Measurements from ENCODE around the gene ZNF407.
"Not testable (repeated sequence)": the region's sequence is repeated elsewhere in the genome, so short reads cannot be mapped to it uniquely, and the experiment has no call there.

The ZNF407 gene

GRCh38 chr18:74947875-74948274, 350.2 kb downstream of the ZNF407 start:
- Histone ChIP-seq H3K4me1 (ENCODE audit: control insufficient read depth, low read depth, low read length) (peaks cover 49% of the 10 kb centered on the region), H3K27me3 (ENCODE audit: control insufficient read depth, insufficient read depth, low read length) (no peaks in the 10 kb centered on the region), H3K27ac (ENCODE audit: low read length) (no peak overlapping the region)

GRCh38 chr18:74949611-74950010, 351.9 kb downstream of the ZNF407 start:
- H3K4me1 ChIP-seq (ENCODE audit: control insufficient read depth, low read depth, low read length): peaks cover 49% of the 10 kb centered on the region

More at GRCh38 chr18:74947875-74948274, 350.2 kb downstream of the ZNF407 start:
- Histone ChIP-seq H3K9ac (ENCODE audit: low read length) (no peak overlapping the region), H3K36me3 (ENCODE audit: control insufficient read depth, low read depth, low read length) (no peaks in the 10 kb centered on the region), H3K4me3 (ENCODE audit: low read length) (no peak overlapping the region), H3K9me3 (ENCODE audit: control insufficient read depth, low read depth, low read length) (no peaks in the 10 kb centered on the region)

DNA sequence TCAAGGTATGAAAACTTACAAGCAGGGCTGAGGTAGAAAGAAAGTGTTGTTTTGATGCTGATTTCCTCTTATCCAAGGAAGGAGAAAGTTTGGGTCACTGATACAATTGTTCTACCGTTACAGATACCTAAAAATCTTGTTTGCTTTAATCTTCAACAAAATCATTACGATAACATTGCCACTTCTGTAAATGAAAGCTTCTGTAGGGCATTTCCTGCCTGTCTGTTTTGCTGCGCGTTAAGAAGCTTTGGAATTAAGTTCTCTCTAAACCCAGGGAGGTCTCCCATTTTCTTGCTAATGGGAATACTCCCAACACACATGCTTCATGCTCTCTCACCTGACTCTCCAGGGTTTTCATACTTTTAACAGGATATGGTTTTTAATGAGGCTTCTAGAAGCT, 352.8 kb downstream of the ZNF407 start:
- Histone ChIP-seq H3K27ac (ENCODE audit: low read length) (no peak overlapping the region), H3K4me3 (ENCODE audit: low read length) (peak overlapping the region; percentile 15)

More at GRCh38 chr18:74949611-74950010, 351.9 kb downstream of the ZNF407 start:
- no peak overlapping the region for H3K4me3 ChIP-seq (ENCODE audit: low read length)
- H3K27ac ChIP-seq (ENCODE audit: low read length): no peak overlapping the region
- no peaks in the 10 kb centered on the region for H3K36me3 ChIP-seq (ENCODE audit: control insufficient read depth, low read depth, low read length)
- H3K27me3 ChIP-seq (ENCODE audit: control insufficient read depth, insufficient read depth, low read length): no peaks in the 10 kb centered on the region
- no peaks in the 10 kb centered on the region for H3K9me3 ChIP-seq (ENCODE audit: control insufficient read depth, low read depth, low read length)
- no peak overlapping the region for H3K9ac ChIP-seq (ENCODE audit: low read length)

DNA sequence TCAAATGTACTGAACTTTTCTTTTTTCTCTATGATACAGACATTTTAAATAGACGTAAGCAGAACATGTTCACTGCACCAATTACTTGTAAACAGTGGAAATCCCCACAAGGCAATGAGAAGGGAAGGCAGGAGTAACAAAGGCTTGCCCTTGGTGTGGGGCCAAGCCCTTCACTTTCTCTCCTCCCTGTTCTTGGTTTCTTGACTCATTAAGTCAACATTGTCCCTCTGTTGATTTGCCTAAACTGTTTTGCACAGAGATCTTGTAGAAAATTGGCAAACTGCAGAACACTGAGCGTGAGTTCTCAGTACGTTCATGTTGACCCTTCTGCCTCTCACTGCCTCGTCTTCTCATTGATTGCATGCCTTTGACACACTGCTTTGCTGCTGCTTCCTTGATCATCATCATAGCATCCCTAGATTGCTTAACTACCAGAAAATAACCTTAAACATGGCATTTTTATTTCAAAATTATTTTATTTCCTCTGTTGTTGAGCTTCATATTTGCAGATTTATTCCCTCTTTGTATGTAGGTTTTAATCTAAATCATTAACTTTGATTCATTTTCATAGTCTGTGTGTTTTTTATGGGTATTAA, 353.6 kb downstream of the ZNF407 start:
- Histone ChIP-seq H3K27me3 (ENCODE audit: control insufficient read depth, insufficient read depth, low read length) (no peaks in the 10 kb centered on the region), H3K27ac (ENCODE audit: low read length) (no peak overlapping the region), H3K9me3 (ENCODE audit: control insufficient read depth, low read depth, low read length) (no peaks in the 10 kb centered on the region), H3K4me3 (ENCODE audit: low read length) (peak overlapping the region; percentile 15), H3K4me1 (ENCODE audit: control insufficient read depth, low read depth, low read length) (peaks cover 45% of the 10 kb centered on the region), H3K9ac (ENCODE audit: low read length) (no peak overlapping the region), H3K36me3 (ENCODE audit: control insufficient read depth, low read depth, low read length) (no peaks in the 10 kb centered on the region)

More for the DNA sequence above, 352.8 kb downstream of the ZNF407 start:
- H3K9ac ChIP-seq (ENCODE audit: low read length): no peak overlapping the region
- no peaks in the 10 kb centered on the region for H3K27me3 ChIP-seq (ENCODE audit: control insufficient read depth, insufficient read depth, low read length)
- no peaks in the 10 kb centered on the region for H3K36me3 ChIP-seq (ENCODE audit: control insufficient read depth, low read depth, low read length)
- H3K9me3 ChIP-seq (ENCODE audit: control insufficient read depth, low read depth, low read length): no peaks in the 10 kb centered on the region
- H3K4me1 ChIP-seq (ENCODE audit: control insufficient read depth, low read depth, low read length): peaks cover 49% of the 10 kb centered on the region

DNA sequence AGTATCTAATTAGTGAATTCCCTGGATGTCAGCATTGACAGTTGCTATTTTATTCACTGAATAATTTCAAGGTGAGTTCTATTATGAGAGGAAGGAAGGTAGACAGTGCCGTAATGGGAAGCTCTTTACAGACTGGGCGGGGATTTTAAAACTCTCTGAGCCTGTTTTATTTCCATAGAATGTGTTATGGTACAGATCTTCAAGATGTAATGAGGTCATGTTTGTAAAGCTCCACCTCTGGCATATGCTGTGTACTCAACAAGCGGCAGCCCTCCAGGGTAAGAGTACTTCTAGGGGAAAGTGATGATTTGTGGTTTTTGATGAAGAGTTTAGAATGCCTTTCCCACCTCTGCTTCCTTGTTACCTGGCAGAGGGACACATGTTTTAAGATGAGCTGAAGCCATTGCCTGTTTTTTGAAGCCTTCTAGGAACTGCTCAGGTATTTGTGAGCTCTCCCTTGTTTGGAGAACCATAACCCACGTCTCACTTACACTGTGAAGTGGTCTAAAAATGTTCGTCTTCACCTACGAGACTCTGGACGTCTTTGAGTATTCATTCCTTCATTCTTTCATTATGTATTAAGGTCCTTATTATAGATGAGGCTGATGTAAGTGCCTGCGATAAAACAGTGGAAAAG, 360.0 kb downstream of the ZNF407 start:
- no peak overlapping the region for H3K9ac ChIP-seq (ENCODE audit: low read length)
- H3K27me3 ChIP-seq (ENCODE audit: control insufficient read depth, insufficient read depth, low read length): no peaks in the 10 kb centered on the region
- H3K4me1 ChIP-seq (ENCODE audit: control insufficient read depth, low read depth, low read length): peaks cover 2% of the 10 kb centered on the region
- H3K36me3 ChIP-seq (ENCODE audit: control insufficient read depth, low read depth, low read length): no peaks in the 10 kb centered on the region
- H3K27ac ChIP-seq (ENCODE audit: low read length): no peak overlapping the region
- no peaks in the 10 kb centered on the region for H3K9me3 ChIP-seq (ENCODE audit: control insufficient read depth, low read depth, low read length)
- H3K4me3 ChIP-seq (ENCODE audit: low read length): no peak overlapping the region

- no peak overlapping the region for H3K27ac ChIP-seq (ENCODE audit: low read length)
- H3K36me3 ChIP-seq (ENCODE audit: control insufficient read depth, low read depth, low read length): no peaks in the 10 kb centered on the region
- peaks cover 8% of the 10 kb centered on the region for H3K4me1 ChIP-seq (ENCODE audit: control insufficient read depth, low read depth, low read length)
- no peaks in the 10 kb centered on the region for H3K9me3 ChIP-seq (ENCODE audit: control insufficient read depth, low read depth, low read length)
- H3K9ac ChIP-seq (ENCODE audit: low read length): no peak overlapping the region
- no peak overlapping the region for H3K4me3 ChIP-seq (ENCODE audit: low read length)
- no peaks in the 10 kb centered on the region for H3K27me3 ChIP-seq (ENCODE audit: control insufficient read depth, insufficient read depth, low read length)
Measured at GRCh38 chr18:74959216-74959615, 361.5 kb downstream of the ZNF407 start.

DNA sequence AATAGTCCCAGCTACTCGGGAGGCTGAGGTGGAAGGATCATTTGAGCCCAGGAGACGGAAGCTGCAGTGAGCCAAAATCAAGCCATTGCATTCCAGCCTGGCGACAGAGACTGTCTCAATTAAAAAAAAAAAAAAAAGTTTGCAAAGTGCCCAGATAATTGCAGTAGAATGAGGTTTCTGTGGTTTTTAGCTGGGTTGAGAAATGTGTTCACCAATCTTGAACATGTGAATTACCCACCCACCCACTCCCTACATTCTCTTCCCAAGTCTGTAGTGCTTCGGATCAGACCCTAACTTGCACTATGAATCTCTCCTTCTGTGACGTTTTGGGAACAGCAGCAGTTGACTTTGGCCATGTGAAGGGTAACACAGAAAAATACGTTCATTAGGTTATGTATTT, 363.9 kb downstream of the ZNF407 start:
- H3K9ac ChIP-seq (ENCODE audit: low read length): no peak overlapping the region
- no peaks in the 10 kb centered on the region for H3K27me3 ChIP-seq (ENCODE audit: control insufficient read depth, insufficient read depth, low read length)
- no peak overlapping the region for H3K4me3 ChIP-seq (ENCODE audit: low read length)
- no peaks in the 10 kb centered on the region for H3K9me3 ChIP-seq (ENCODE audit: control insufficient read depth, low read depth, low read length)
- H3K4me1 ChIP-seq (ENCODE audit: control insufficient read depth, low read depth, low read length): peaks cover 8% of the 10 kb centered on the region
- no peaks in the 10 kb centered on the region for H3K36me3 ChIP-seq (ENCODE audit: control insufficient read depth, low read depth, low read length)
- no peak overlapping the region for H3K27ac ChIP-seq (ENCODE audit: low read length)

DNA sequence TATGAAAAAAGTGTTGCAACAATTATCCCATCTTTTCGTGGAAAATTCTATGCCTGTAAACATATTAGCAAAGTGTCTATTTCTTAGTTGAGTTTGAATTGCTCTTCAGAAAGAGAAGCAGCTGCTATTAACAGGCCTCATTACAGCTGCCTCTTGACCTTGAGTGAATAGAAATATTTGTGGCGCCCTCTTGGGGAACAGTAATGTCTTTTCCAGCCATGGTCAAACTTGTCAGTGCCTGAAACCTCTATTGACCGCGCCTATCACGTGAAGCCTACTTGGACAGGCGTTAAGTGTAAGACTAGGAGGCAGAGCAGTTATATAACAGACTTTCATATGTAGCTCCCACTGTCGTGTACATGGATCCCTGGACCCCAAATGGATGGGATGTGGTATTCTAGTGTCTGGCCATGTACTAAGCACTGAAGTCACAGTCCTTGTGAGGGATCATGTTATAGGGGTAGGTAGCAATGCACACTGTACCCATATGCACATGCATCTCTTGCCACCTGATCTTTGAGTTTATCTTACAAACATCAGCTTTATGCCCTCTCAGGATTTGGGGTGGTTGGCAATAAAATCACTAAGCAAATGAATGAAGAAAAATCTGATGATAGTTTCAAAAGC, 366.3 kb downstream of the ZNF407 start:
- H3K9ac ChIP-seq (ENCODE audit: low read length): no peak overlapping the region
- H3K27me3 ChIP-seq (ENCODE audit: control insufficient read depth, insufficient read depth, low read length): no peaks in the 10 kb centered on the region
- H3K36me3 ChIP-seq (ENCODE audit: control insufficient read depth, low read depth, low read length): no peaks in the 10 kb centered on the region
- H3K9me3 ChIP-seq (ENCODE audit: control insufficient read depth, low read depth, low read length): no peaks in the 10 kb centered on the region
- H3K4me3 ChIP-seq (ENCODE audit: low read length): no peak overlapping the region
- peaks cover 8% of the 10 kb centered on the region for H3K4me1 ChIP-seq (ENCODE audit: control insufficient read depth, low read depth, low read length)
- no peak overlapping the region for H3K27ac ChIP-seq (ENCODE audit: low read length)

- Histone ChIP-seq H3K9ac (ENCODE audit: low read length) (no peak overlapping the region), H3K4me1 (ENCODE audit: control insufficient read depth, low read depth, low read length) (peaks cover 8% of the 10 kb centered on the region), H3K27ac (ENCODE audit: low read length) (no peak overlapping the region)
Measured at GRCh38 chr18:74965682-74966081, 368.0 kb downstream of the ZNF407 start.

DNA sequence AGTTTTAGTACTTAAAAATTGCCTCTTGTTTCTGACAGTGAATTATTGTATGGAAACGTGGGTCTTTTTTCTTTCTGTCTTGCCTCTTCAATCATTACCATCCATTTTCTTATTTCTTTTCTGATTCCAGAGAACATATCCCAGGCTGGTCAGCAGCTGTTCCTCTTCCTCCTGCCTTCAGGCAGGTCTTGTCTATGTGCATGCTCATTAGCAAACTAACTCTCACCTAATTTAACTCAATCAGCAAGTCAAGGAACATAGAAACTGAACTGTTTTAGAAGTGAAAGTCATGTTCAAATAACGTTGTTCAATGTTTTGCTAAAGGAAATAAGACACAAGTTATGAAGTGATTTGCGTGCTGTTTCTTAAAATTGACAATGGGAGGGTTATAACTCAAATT, 369.8 kb downstream of the ZNF407 start:
- Histone ChIP-seq H3K27me3 (ENCODE audit: control insufficient read depth, insufficient read depth, low read length) (no peaks in the 10 kb centered on the region), H3K36me3 (ENCODE audit: control insufficient read depth, low read depth, low read length) (no peaks in the 10 kb centered on the region), H3K4me3 (ENCODE audit: low read length) (no peak overlapping the region)

More at GRCh38 chr18:74965682-74966081, 368.0 kb downstream of the ZNF407 start:
- no peaks in the 10 kb centered on the region for H3K36me3 ChIP-seq (ENCODE audit: control insufficient read depth, low read depth, low read length)
- no peak overlapping the region for H3K4me3 ChIP-seq (ENCODE audit: low read length)
- no peaks in the 10 kb centered on the region for H3K27me3 ChIP-seq (ENCODE audit: control insufficient read depth, insufficient read depth, low read length)
- no peaks in the 10 kb centered on the region for H3K9me3 ChIP-seq (ENCODE audit: control insufficient read depth, low read depth, low read length)

DNA sequence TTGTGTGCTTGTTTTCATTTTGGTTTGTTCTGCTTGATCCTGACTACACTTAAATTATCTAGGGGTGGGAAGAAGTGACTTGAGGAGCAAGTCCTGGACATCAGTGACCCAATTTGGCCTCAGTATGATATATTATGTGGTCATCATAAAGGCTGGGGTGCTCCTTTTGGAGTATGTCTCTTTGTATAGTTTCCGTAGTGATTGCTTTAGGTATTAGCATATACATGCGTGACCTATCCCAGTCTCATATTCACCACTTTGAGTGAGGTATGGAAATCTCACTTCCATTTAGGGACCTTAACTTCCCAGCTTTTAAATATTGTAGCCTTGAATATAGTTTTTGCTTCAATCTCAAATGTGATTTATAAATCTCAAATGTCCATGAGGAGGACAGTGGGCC, 370.3 kb downstream of the ZNF407 start:
- Histone ChIP-seq H3K27ac (ENCODE audit: low read length) (no peak overlapping the region), H3K9me3 (ENCODE audit: control insufficient read depth, low read depth, low read length) (no peaks in the 10 kb centered on the region), H3K36me3 (ENCODE audit: control insufficient read depth, low read depth, low read length) (no peaks in the 10 kb centered on the region)

More for the DNA sequence above, 369.8 kb downstream of the ZNF407 start:
- H3K4me1 ChIP-seq (ENCODE audit: control insufficient read depth, low read depth, low read length): peaks cover 8% of the 10 kb centered on the region
- no peak overlapping the region for H3K27ac ChIP-seq (ENCODE audit: low read length)
- no peaks in the 10 kb centered on the region for H3K9me3 ChIP-seq (ENCODE audit: control insufficient read depth, low read depth, low read length)
- no peak overlapping the region for H3K9ac ChIP-seq (ENCODE audit: low read length)

GRCh38 chr18:74971358-74971757, 373.7 kb downstream of the ZNF407 start:
- H3K4me1 ChIP-seq (ENCODE audit: control insufficient read depth, low read depth, low read length); H3K9ac ChIP-seq (ENCODE audit: low read length); H3K27ac ChIP-seq (ENCODE audit: low read length); H3K9me3 ChIP-seq (ENCODE audit: control insufficient read depth, low read depth, low read length); H3K27me3 ChIP-seq (ENCODE audit: control insufficient read depth, insufficient read depth, low read length); H3K4me3 ChIP-seq (ENCODE audit: low read length); H3K36me3 ChIP-seq (ENCODE audit: control insufficient read depth, low read depth, low read length): not testable (repeated sequence)

More for the DNA sequence above, 370.3 kb downstream of the ZNF407 start:
- Histone ChIP-seq H3K27me3 (ENCODE audit: control insufficient read depth, insufficient read depth, low read length) (no peaks in the 10 kb centered on the region), H3K4me1 (ENCODE audit: control insufficient read depth, low read depth, low read length) (peaks cover 3% of the 10 kb centered on the region), H3K9ac (ENCODE audit: low read length) (no peak overlapping the region), H3K4me3 (ENCODE audit: low read length) (no peak overlapping the region)

All from iPS-18a (cell line).